ENCODE measurements around the gene MYO1E.

Gene MYO1E

DNA sequence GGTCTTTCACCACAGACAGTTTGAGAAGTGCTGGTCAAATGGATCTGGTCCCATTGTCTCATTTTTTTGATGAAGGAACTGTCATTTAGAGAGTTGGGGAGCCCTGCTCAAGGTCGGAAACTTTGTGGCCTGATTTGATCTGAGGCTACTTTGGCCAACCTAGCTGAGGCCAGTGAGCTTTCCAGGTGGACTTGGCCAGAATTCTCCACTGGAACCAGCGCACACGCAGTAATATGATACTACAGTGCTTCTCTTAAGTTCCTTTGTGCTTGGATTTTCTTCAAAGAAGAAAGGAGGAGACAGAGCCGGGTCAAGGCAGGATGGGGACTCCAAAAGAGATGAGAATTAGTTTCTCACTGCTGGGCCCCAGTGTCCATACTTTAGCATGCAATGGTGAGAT lies 217.2 kb downstream of the MYO1E start:
- H3F3A ChIP-seq (ENCODE audit: control insufficient read depth, insufficient read depth) = no peaks in the 10 kb centered on the region
- H3K27ac ChIP-seq (ENCODE audit: low read depth, low read length) = no peak overlapping the region
- no peaks in the 10 kb centered on the region for H3K27me3 ChIP-seq (ENCODE audit: control insufficient read depth, low read length)
- H3K4me1 ChIP-seq (ENCODE audit: control insufficient read depth, low read length) = no peaks in the 10 kb centered on the region
- no peak overlapping the region for H3K4me3 ChIP-seq (ENCODE audit: low read length)
- no peaks in the 10 kb centered on the region for H3K79me2 ChIP-seq (ENCODE audit: control insufficient read depth, low read length)
- no peaks in the 10 kb centered on the region for H3K9me3 ChIP-seq (ENCODE audit: control insufficient read depth, insufficient read depth, low read length)
- TF ChIP-seq EZH2phosphoT487 (IDR thresholded peaks at IDR 0.05; ENCODE audit: borderline replicate concordance, low read length) (no peak), CTCF (IDR thresholded peaks at IDR 0.05; ENCODE audit: low read depth, low read length, poor library complexity, severe bottlenecking) (no peak)
- H3K36me3 ChIP-seq (ENCODE audit: control insufficient read depth, low read length) = peaks cover 28% of the 10 kb centered on the region
- no peak overlapping the region for H3K4me2 ChIP-seq (ENCODE audit: low read length)
- H3K9me2 ChIP-seq (replicated peaks; ENCODE audit: control insufficient read depth, low read length) = no peaks in the 10 kb centered on the region
- no peaks in the 10 kb centered on the region for H4K20me1 ChIP-seq (ENCODE audit: control insufficient read depth, insufficient read depth, low read depth, low read length)

DNA sequence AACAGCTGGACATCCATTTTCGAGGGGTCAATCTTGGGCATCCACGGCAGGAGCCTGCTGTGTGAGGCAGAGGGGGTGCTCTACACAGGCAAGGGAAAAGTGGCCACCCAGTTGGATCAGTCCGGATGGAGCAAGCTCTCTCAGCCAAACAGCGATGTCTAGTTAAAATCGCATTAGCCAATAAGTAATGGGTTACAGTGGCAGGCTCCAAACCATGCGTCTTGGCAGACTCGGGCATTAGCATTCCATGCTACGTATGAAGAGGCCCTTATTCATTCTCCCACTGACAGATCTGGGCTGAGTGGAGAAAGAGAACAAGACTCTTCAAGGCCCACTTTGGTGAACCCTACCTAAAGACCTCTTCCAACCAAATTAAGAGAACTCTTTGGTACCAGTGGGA lies 218.4 kb downstream of the MYO1E start:
- Histone ChIP-seq H3K27ac (ENCODE audit: low read depth, low read length) (no peak overlapping the region), H3K4me3 (ENCODE audit: low read length) (no peak overlapping the region), H3K27me3 (ENCODE audit: control insufficient read depth, low read length) (no peaks in the 10 kb centered on the region), H3K79me2 (ENCODE audit: control insufficient read depth, low read length) (no peaks in the 10 kb centered on the region), H3K9me2 (replicated peaks; ENCODE audit: control insufficient read depth, low read length) (no peaks in the 10 kb centered on the region), H3K4me1 (ENCODE audit: control insufficient read depth, low read length) (no peaks in the 10 kb centered on the region), H4K20me1 (ENCODE audit: control insufficient read depth, insufficient read depth, low read depth, low read length) (no peaks in the 10 kb centered on the region), H3K4me2 (ENCODE audit: low read length) (no peak overlapping the region), H3F3A (ENCODE audit: control insufficient read depth, insufficient read depth) (no peaks in the 10 kb centered on the region), H3K36me3 (ENCODE audit: control insufficient read depth, low read length) (peaks cover 39% of the 10 kb centered on the region), H3K9me3 (ENCODE audit: control insufficient read depth, insufficient read depth, low read length) (no peaks in the 10 kb centered on the region)
- TF ChIP-seq EZH2phosphoT487 (IDR thresholded peaks at IDR 0.05; ENCODE audit: borderline replicate concordance, low read length) = no peak
- no peak for TF ChIP-seq CTCF (IDR thresholded peaks at IDR 0.05; ENCODE audit: low read depth, low read length, poor library complexity, severe bottlenecking)

DNA sequence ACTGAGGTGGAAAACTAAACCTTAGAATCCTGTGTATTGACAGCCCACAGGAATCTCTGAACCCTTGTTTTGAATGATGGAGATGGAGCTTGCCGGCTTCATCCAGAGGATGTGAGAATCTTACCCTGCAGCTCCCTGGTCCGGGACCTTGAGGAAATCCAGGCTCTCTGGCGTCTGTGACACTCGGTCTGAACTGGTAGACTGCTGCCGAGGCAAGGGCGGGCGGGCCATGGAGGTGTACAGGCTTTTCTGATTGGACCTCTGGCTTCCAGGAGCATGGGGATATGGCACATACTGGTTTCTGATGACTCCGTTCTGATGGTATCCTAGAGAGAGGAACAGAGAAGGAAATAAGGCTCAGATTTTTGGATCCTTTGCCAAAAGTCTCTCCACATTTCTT lies 219.2 kb downstream of the MYO1E start:
- TF ChIP-seq EZH2phosphoT487 (IDR thresholded peaks at IDR 0.05; ENCODE audit: borderline replicate concordance, low read length) (no peak), CTCF (IDR thresholded peaks at IDR 0.05; ENCODE audit: low read depth, low read length, poor library complexity, severe bottlenecking) (no peak)
- no peak overlapping the region for H3K4me2 ChIP-seq (ENCODE audit: low read length)
- no peak overlapping the region for H3K27ac ChIP-seq (ENCODE audit: low read depth, low read length)
- H3K9me2 ChIP-seq (replicated peaks; ENCODE audit: control insufficient read depth, low read length) = no peaks in the 10 kb centered on the region
- no peaks in the 10 kb centered on the region for H3F3A ChIP-seq (ENCODE audit: control insufficient read depth, insufficient read depth)
- no peaks in the 10 kb centered on the region for H3K4me1 ChIP-seq (ENCODE audit: control insufficient read depth, low read length)
- no peaks in the 10 kb centered on the region for H3K9me3 ChIP-seq (ENCODE audit: control insufficient read depth, insufficient read depth, low read length)
- H4K20me1 ChIP-seq (ENCODE audit: control insufficient read depth, insufficient read depth, low read depth, low read length) = no peaks in the 10 kb centered on the region
- no peak overlapping the region for H3K4me3 ChIP-seq (ENCODE audit: low read length)
- no peaks in the 10 kb centered on the region for H3K79me2 ChIP-seq (ENCODE audit: control insufficient read depth, low read length)
- H3K27me3 ChIP-seq (ENCODE audit: control insufficient read depth, low read length) = no peaks in the 10 kb centered on the region
- H3K36me3 ChIP-seq (ENCODE audit: control insufficient read depth, low read length) = peaks cover 39% of the 10 kb centered on the region
